NCI-H1105 (cell line): ENCODE data around the gene EGLN1.
"Not testable (repeated sequence)": the region's sequence is repeated elsewhere in the genome, so short reads cannot be mapped to it uniquely, and the experiment has no call there.

Experiments
- DNase-seq: peaks from one replicate; lab custom pipeline; 2025; lab: John Stamatoyannopoulos, UW

The EGLN1 gene

GRCh38 chr1:231421971-231422797, at the start of gene EGLN1:
TSS of gene EGLN1 (minus strand) at chr1:231422287. CDS start at chr1:231421888, 399 bp downstream.
- DNase-seq, result peak; percentile 71

GRCh38 chr1:231471500-231471899, 49.4 kb upstream of the EGLN1 start:
- not testable (repeated sequence) for DNase-seq

- DNase-seq, result not testable (repeated sequence)
These were observed 48.9 kb upstream of the EGLN1 start for GRCh38 chr1:231471027-231471426.

GRCh38 chr1:231467986-231468385, 45.9 kb upstream of the EGLN1 start:
- no peak for DNase-seq

GRCh38 chr1:231465051-231465450, 43.0 kb upstream of the EGLN1 start:
- DNase-seq, result no peak

GRCh38 chr1:231463541-231463940, 41.5 kb upstream of the EGLN1 start:
- DNase-seq, result no peak

GRCh38 chr1:231460614-231461013, 38.5 kb upstream of the EGLN1 start:
- DNase-seq, result no peak

- DNase-seq, result not testable (repeated sequence)
These were observed 37.4 kb upstream of the EGLN1 start for GRCh38 chr1:231459438-231459837.

GRCh38 chr1:231457956-231458355, 35.9 kb upstream of the EGLN1 start:
- not testable (repeated sequence) for DNase-seq

- not testable (repeated sequence) for DNase-seq
These were observed 32.0 kb upstream of the EGLN1 start for GRCh38 chr1:231454133-231454532.

- no peak for DNase-seq
These were observed 24.1 kb upstream of the EGLN1 start for GRCh38 chr1:231446138-231446537.

GRCh38 chr1:231444059-231444458, 22.0 kb upstream of the EGLN1 start:
- DNase-seq, result no peak

GRCh38 chr1:231443363-231443762, 21.3 kb upstream of the EGLN1 start:
- no peak for DNase-seq

GRCh38 chr1:231442735-231443134, 20.6 kb upstream of the EGLN1 start:
- no peak for DNase-seq

- no peak for DNase-seq
These were observed 10.9 kb upstream of the EGLN1 start for GRCh38 chr1:231432996-231433395.

GRCh38 chr1:231431665-231432415, 9.8 kb upstream of the EGLN1 start:
- no peak for DNase-seq

GRCh38 chr1:231430678-231431352, 8.7 kb upstream of the EGLN1 start:
- not testable (repeated sequence) for DNase-seq

GRCh38 chr1:231428377-231428776, 6.3 kb upstream of the EGLN1 start:
- DNase-seq, result no peak

- no peak for DNase-seq
These were observed 3.1 kb upstream of the EGLN1 start for GRCh38 chr1:231424950-231425805.

GRCh38 chr1:231423648-231424047, 1.6 kb upstream of the EGLN1 start:
- peak; percentile 3 for DNase-seq

- DNase-seq, result no peak
These were observed 767 bp upstream of the EGLN1 start for GRCh38 chr1:231422798-231423309.
